Measurements from ENCODE around the gene PREX1. TPM values are rescaled to one million over a fixed set of nuclear protein-coding genes. Genes with fewer than 3 reads are reported as not detected.
A peak's percentile ranks its signal among the peaks of the same experiment; 100 is the strongest.

Gene PREX1
- total RNA-seq, 1 donor from 2014 or later, result 78.2 TPM

DNA sequence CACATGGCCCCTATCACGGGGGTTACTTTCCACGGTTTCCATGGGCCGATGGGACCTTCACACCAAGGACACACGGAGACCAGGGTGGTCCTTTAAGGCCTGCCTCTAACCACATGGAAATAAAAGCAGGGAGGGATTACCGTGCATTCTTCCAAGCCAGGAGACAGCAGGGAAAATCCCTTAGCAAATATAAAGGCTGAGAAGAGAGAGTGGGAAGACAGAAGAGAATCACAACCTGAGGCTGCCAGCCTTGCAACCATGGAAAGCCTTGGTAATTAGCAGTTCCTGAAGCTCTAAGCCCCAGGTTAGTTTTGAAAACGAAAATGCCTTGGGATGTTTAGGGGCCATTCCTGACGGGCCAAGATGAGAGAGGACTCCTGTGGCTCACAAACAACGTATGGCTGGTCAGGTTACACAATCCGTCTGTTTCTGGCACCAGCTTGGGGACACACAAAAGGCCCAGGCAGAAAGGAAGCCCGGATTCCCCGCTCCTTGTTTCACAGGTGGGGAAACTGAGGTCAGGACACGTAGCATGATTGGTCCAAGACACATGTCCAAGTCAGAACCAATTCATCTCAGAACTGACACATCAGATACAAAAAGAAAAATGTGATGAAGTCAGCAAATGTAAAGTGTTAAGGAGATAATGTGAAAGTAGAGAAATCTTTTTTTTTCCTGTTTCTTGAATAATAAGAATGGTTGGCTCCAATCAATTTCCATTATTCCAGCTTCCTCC lies 2.8 kb downstream of the PREX1 start:
- ATAC-seq (no peak), DNase-seq (no peak)
- Histone ChIP-seq H3K27ac (peak overlapping the region; percentile 88), H3K4me3 (peak overlapping the region; percentile 75), H3K36me3 (no peaks in the 10 kb centered on the region), H3K4me1 (peaks cover 62% of the 10 kb centered on the region), H3K27me3 (ENCODE audit: low read depth) (peaks cover 20% of the 10 kb centered on the region), H3K9me3 (no peaks in the 10 kb centered on the region)
- intact Hi-C loops (cut with DNase I), result no loop called here
- TF ChIP-seq, protein P1, sequence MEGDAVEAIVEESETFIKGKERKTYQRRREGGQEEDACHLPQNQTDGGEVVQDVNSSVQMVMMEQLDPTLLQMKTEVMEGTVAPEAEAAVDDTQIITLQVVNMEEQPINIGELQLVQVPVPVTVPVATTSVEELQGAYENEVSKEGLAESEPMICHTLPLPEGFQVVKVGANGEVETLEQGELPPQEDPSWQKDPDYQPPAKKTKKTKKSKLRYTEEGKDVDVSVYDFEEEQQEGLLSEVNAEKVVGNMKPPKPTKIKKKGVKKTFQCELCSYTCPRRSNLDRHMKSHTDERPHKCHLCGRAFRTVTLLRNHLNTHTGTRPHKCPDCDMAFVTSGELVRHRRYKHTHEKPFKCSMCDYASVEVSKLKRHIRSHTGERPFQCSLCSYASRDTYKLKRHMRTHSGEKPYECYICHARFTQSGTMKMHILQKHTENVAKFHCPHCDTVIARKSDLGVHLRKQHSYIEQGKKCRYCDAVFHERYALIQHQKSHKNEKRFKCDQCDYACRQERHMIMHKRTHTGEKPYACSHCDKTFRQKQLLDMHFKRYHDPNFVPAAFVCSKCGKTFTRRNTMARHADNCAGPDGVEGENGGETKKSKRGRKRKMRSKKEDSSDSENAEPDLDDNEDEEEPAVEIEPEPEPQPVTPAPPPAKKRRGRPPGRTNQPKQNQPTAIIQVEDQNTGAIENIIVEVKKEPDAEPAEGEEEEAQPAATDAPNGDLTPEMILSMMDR (IDR thresholded peaks at IDR 0.05), result no peak

DNA sequence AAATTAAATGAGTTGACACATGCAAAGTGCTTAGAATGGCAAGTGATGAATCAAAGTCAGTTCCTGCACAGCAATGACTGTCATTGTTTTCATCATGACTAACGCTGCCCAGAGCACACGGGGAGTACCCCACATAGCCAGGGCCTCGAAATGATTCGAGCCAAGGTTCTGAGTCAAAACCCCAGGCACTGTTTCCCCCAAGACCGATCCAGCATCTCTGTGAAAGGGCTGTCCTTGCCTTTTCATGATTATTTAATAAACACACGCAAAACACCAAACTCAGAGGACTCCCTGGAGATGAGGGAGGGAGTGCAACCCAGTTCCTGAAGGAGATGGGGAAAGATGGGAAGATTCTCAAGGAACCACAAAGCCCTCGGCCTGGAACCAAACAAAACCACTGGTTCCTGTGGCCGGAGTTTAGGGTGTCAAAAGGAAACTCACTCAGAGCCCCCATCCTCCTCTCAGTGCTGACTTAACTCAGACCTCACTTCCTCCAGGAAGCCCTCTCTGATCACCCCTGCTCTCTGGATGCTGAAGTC lies 3.8 kb downstream of the PREX1 start:
- TF ChIP-seq, protein P1 (IDR thresholded peaks at IDR 0.05), result no peak
- intact Hi-C loops (cut with DNase I), result no loop called here
- H3K9me3 ChIP-seq, result no peaks in the 10 kb centered on the region
- peaks cover 71% of the 10 kb centered on the region for H3K4me1 ChIP-seq
- H3K27ac ChIP-seq, result peak overlapping the region; percentile 88
- peak overlapping the region; percentile 75 for H3K4me3 ChIP-seq
- no peak for DNase-seq
- peaks cover 20% of the 10 kb centered on the region for H3K27me3 ChIP-seq (ENCODE audit: low read depth)
- no peak for ATAC-seq
- peaks cover 5% of the 10 kb centered on the region for H3K36me3 ChIP-seq

DNA sequence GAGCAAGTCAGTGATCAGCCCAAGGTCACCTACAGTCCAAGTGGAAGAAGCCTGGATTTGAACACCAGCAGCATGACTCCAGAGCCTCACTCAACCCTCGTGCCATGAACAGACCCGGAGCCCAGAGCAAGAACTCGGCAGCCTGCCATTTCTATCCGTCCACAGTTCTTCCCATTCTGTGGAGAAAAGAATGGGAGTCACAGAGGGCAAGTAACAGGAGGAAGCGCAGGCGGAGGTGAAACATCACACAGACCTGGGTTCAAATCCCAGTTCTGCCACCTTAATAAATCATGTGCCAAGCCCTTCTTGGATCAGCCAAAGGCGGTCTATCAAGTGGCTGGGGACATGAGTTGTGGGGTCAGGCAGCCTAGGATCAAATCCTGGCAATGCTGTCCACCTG lies 4.3 kb downstream of the PREX1 start:
- TF ChIP-seq, protein P1 (IDR thresholded peaks at IDR 0.05), result no peak
- H3K27me3 ChIP-seq (ENCODE audit: low read depth), result peaks cover 23% of the 10 kb centered on the region
- peak overlapping the region; percentile 31 for H3K27ac ChIP-seq
- peaks cover 72% of the 10 kb centered on the region for H3K4me1 ChIP-seq
- peak overlapping the region; percentile 75 for H3K4me3 ChIP-seq
- intact Hi-C loops (cut with DNase I), result no loop called here
- no peak for ATAC-seq
- no peaks in the 10 kb centered on the region for H3K9me3 ChIP-seq
- peaks cover 5% of the 10 kb centered on the region for H3K36me3 ChIP-seq
- DNase-seq, result no peak

DNA sequence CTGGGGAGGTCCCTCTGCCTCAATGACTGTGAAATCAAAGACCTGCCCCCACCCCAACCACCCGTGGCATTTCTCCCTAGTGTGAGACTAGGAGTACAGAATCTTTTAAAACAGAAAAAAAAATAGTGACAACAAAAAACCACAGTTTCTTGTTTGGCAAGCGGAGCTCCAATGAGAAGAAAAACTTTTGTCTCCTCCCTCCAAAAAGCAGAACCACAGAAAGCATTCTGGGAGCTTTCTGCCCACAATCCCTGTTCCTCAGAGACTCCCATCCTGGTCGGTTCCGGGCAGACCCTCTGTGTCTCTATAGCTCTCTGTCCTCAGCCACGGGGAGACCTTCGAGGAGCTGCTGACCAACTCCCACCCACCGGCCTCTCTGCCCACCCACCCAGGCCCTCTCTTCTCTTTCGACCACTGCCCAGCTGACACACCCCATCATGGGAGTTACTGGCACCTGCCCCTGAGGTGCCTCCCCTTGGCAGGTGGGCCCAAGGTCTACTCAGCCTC lies 4.9 kb downstream of the PREX1 start:
- peaks cover 72% of the 10 kb centered on the region for H3K4me1 ChIP-seq
- H3K27ac ChIP-seq, result peak overlapping the region; percentile 31
- H3K36me3 ChIP-seq, result peaks cover 5% of the 10 kb centered on the region
- peak overlapping the region; percentile 75 for H3K4me3 ChIP-seq
- DNase-seq (no peak), ATAC-seq (no peak)
- peaks cover 19% of the 10 kb centered on the region for H3K27me3 ChIP-seq (ENCODE audit: low read depth)
- TF ChIP-seq, protein P1 (IDR thresholded peaks at IDR 0.05), result no peak
- no peaks in the 10 kb centered on the region for H3K9me3 ChIP-seq
- intact Hi-C loops (cut with DNase I), result no loop called here

DNA sequence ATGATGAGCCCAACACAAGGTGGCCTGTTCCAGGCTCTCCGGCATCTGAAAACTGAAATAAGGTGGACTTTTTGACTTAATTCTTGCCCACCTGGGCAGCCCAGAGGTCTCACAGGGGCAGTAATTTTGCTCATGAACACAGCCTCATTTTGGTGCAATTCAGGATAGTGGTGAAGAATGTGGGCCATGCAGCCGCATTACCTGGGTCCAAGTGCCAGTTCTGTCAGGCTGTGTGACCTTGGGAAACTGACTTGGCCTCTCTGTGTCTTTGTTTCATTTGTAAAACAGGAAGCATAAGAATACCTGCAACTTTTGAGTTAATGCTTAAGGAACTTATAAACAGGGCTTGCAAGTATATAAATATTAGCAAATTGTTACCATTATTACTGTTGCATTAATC lies 5.6 kb downstream of the PREX1 start:
- Histone ChIP-seq H3K4me1 (peaks cover 77% of the 10 kb centered on the region), H3K27ac (no peak overlapping the region), H3K36me3 (peaks cover 5% of the 10 kb centered on the region), H3K4me3 (no peak overlapping the region), H3K27me3 (ENCODE audit: low read depth) (peaks cover 19% of the 10 kb centered on the region), H3K9me3 (no peaks in the 10 kb centered on the region)
- ATAC-seq, result no peak
- intact Hi-C loops (cut with DNase I), result no loop called here
- TF ChIP-seq, protein P1 (IDR thresholded peaks at IDR 0.05), result no peak
- DNase-seq, result no peak

Data from lower lobe of right lung (tissue), 2 donors.